Stimulated activated CD8-positive, alpha-beta memory T cell treated with anti-CD3 and anti-CD28 coated beads, Interleukin-15, amount 100 ng/mL, for 4 hours (primary cell): ENCODE measurements around the gene EXOC6.
"Not testable (repeated sequence)": the region's sequence is repeated elsewhere in the genome, so short reads cannot be mapped to it uniquely, and the experiment has no call there.

Experiments
- DNase-seq, 2 donors: peaks; one replicate each; pipeline ENCODE4 v3.0.0-alpha.2; 2020; ENCODE audit warnings: low read depth in 2 of 2

Gene EXOC6

GRCh38 chr10:92938841-92939240 is 90.5 kb downstream of the EXOC6 start:
- DNase-seq: no peak

- DNase-seq: no peak
These were observed 93.9 kb downstream of the EXOC6 start for GRCh38 chr10:92942226-92942625.

GRCh38 chr10:92946491-92946890 is 98.2 kb downstream of the EXOC6 start:
- DNase-seq: no peak

GRCh38 chr10:92952573-92952972 is 104.3 kb downstream of the EXOC6 start:
- DNase-seq: not testable (repeated sequence)

- DNase-seq: no peak
These were observed 109.1 kb downstream of the EXOC6 start for GRCh38 chr10:92957223-92958010.

GRCh38 chr10:92961638-92962037 is 113.3 kb downstream of the EXOC6 start:
- DNase-seq: no peak

GRCh38 chr10:92965314-92965713 is 117.0 kb downstream of the EXOC6 start:
- DNase-seq: no peak

GRCh38 chr10:92967641-92968040 is 119.3 kb downstream of the EXOC6 start:
- DNase-seq: no peak

GRCh38 chr10:92969151-92969550 is 120.8 kb downstream of the EXOC6 start:
- no peak for DNase-seq

GRCh38 chr10:92970301-92971070 is 122.2 kb downstream of the EXOC6 start:
- DNase-seq: no peak

GRCh38 chr10:92972066-92972870 is 123.9 kb downstream of the EXOC6 start:
- DNase-seq: no peak

- DNase-seq: no peak
These were observed 124.6 kb downstream of the EXOC6 start for GRCh38 chr10:92972886-92973285.

GRCh38 chr10:92976278-92976677 is 128.0 kb downstream of the EXOC6 start:
- not testable (repeated sequence) for DNase-seq

- no peak for DNase-seq
These were observed 140.9 kb downstream of the EXOC6 start for GRCh38 chr10:92989250-92989649.

- no peak for DNase-seq
These were observed 142.3 kb downstream of the EXOC6 start for GRCh38 chr10:92990615-92991014.

- no peak for DNase-seq
These were observed 143.2 kb downstream of the EXOC6 start for GRCh38 chr10:92991513-92991912.

- no peak for DNase-seq
These were observed 145.5 kb downstream of the EXOC6 start for GRCh38 chr10:92993699-92994272.

GRCh38 chr10:92995509-92995908 is 147.2 kb downstream of the EXOC6 start:
- DNase-seq: no peak

GRCh38 chr10:92997620-92998019 is 149.3 kb downstream of the EXOC6 start:
- no peak for DNase-seq

- DNase-seq: no peak
These were observed 150.9 kb downstream of the EXOC6 start for GRCh38 chr10:92999191-92999590.

- DNase-seq: no peak
These were observed 158.2 kb downstream of the EXOC6 start for GRCh38 chr10:93006435-93007039.
